SJSA1 (cell line): ENCODE results near the gene NQO2. TPM values are rescaled to one million over a fixed set of nuclear protein-coding genes. Genes with fewer than 3 reads are reported as not detected.
A peak's percentile ranks its signal among the peaks of the same experiment; 100 is the strongest.
"Not testable (repeated sequence)": the region's sequence is repeated elsewhere in the genome, so short reads cannot be mapped to it uniquely, and the experiment has no call there.

Experiments used
- DNase-seq, 2 experiments: peaks; one replicate each; pipeline ENCODE4 v3.0.0-alpha.2; 2015 to 2020; ENCODE audit warnings: low spot score in 2 of 2, low read depth in 1 of 2
- H3K27ac ChIP-seq: fragments of 250-450 bp; sonication (Bioruptor Pico); 2 replicates; pipeline ENCODE4 v1.5.1; 2020; ENCODE audit warnings: mild to moderate bottlenecking, moderate library complexity
- H3K27me3 ChIP-seq: fragments of 250-450 bp; sonication (Bioruptor Pico); replicated peaks from 2 replicates; pipeline ENCODE4 v1.5.1; 2020; ENCODE audit warnings: mild to moderate bottlenecking, moderate library complexity
- H3K36me3 ChIP-seq: fragments of 250-450 bp; sonication (Bioruptor Pico); 2 replicates; pipeline ENCODE4 v1.5.1; 2020; ENCODE audit warnings: mild to moderate bottlenecking
- H3K4me1 ChIP-seq: fragments of 250-450 bp; sonication (Bioruptor Pico); replicated peaks from 2 replicates; pipeline ENCODE4 v1.6.1; 2021; ENCODE audit warnings: mild to moderate bottlenecking
- H3K4me3 ChIP-seq: fragments of 250-450 bp; sonication (Bioruptor Pico); 2 replicates; pipeline ENCODE4 v1.5.1; 2020; ENCODE audit warnings: mild to moderate bottlenecking
- H3K9me3 ChIP-seq: fragments of 250-450 bp; sonication (Bioruptor Pico); replicated peaks from 2 replicates; pipeline ENCODE4 v1.5.1; 2020; ENCODE audit warnings: mild to moderate bottlenecking
- total RNA-seq: library from RNA; depleted of rRNA; stranded (reverse); fragments of >200 nt; shearing (Covaris generic); gene quantifications from 2 replicates; pipeline ENCODE4 v1.2.3, GENCODE V29; 2014

Gene NQO2
- total RNA-seq, 1 experiment from 2014 or later = 44.9 TPM

DNA sequence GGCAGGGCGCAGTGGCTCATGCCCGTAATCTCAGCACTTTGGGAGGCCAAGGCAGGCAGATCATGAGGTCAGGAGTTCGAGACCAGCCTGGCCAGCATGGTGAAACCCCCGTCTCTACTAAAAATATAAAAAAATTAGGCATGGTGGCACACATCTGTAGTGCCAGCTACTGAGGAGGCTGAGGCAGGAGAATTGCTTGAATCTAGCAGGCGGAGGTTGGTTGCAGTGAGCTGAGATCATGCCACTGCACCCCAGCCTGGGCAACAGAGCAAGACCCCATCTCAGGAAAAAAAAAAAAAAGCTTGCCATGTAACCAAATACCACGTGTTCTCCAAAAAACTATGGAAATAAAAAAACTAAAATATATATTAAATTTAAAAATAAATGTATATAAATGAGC is 26.5 kb upstream of the NQO2 start:
- not testable (repeated sequence) for H3K27ac ChIP-seq, H3K36me3 ChIP-seq, H3K27me3 ChIP-seq, H3K4me3 ChIP-seq, H3K9me3 ChIP-seq
- peaks cover 54% of the 10 kb centered on the region for H3K4me1 ChIP-seq
- peak in 1 of 2 experiments; percentile 17 for DNase-seq

- Histone ChIP-seq H3K4me1 (peaks cover 49% of the 10 kb centered on the region), H3K4me3 (no peak overlapping the region), H3K9me3 (0 out of 2 replicates have a peak, but pooled peaks cover 3% of the 10 kb centered on the region), H3K27me3 (no peaks in the 10 kb centered on the region), H3K36me3 (peaks cover 7% of the 10 kb centered on the region), H3K27ac (no peak overlapping the region)
- DNase-seq = peak in 1 of 2 experiments; percentile 17
Measured at GRCh38 chr6:2973676-2974075, 26.0 kb upstream of the NQO2 start.

GRCh38 chr6:2976060-2976459 is 23.6 kb upstream of the NQO2 start:
- Histone ChIP-seq H3K27ac (peak overlapping the region; percentile 52; the same call in 1 of the 2 replicates), H3K27me3 (no peaks in the 10 kb centered on the region), H3K4me3 (no peak overlapping the region), H3K4me1 (peaks cover 29% of the 10 kb centered on the region), H3K36me3 (peaks cover 4% of the 10 kb centered on the region), H3K9me3 (0 out of 2 replicates have a peak, but pooled peaks cover under 1% of the 10 kb centered on the region)
- DNase-seq = no peak

DNA sequence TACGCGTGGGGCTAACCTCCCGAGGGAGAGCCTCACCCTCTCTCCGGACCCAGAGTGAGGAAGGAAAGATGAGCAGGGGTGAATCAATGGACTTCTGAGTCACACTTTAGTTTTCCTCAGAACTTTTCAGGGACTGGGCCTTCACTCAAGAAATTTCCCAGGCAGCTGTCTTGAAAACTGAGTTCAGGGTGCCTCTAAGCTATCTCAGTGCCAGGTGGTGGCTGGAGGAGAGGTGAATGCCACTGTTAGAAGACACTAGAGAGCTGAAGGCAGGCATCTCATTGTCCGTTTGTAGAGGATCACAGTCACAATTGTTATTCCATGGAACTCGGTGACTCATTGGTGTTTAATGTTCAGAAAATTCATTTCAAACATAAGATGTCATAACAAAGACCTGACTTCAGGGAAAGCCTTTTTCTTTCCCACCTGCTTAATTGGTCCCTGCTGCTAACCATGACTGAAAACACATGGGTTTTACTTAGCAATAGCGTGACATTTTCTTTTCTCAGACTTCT is 23.1 kb upstream of the NQO2 start:
- Histone ChIP-seq H3K36me3 (peaks cover 1% of the 10 kb centered on the region; the same call in 1 of the 2 replicates), H3K4me1 (peaks cover 27% of the 10 kb centered on the region), H3K4me3 (no peak overlapping the region), H3K9me3 (no peaks in the 10 kb centered on the region), H3K27me3 (no peaks in the 10 kb centered on the region), H3K27ac (peak overlapping the region; percentile 52)
- peak; percentile 46 to 77 for DNase-seq

GRCh38 chr6:2977290-2977689 is 22.4 kb upstream of the NQO2 start:
- Histone ChIP-seq H3K36me3 (no peaks in the 10 kb centered on the region), H3K9me3 (no peaks in the 10 kb centered on the region), H3K27me3 (no peaks in the 10 kb centered on the region), H3K4me1 (peaks cover 22% of the 10 kb centered on the region), H3K27ac (peak overlapping the region; percentile 52), H3K4me3 (no peak overlapping the region)
- no peak for DNase-seq

- H3K4me1 ChIP-seq = peaks cover 16% of the 10 kb centered on the region
- no peak overlapping the region for H3K4me3 ChIP-seq
- no peak for DNase-seq
- no peak overlapping the region for H3K27ac ChIP-seq
- no peaks in the 10 kb centered on the region for H3K36me3 ChIP-seq
- no peaks in the 10 kb centered on the region for H3K9me3 ChIP-seq
- no peaks in the 10 kb centered on the region for H3K27me3 ChIP-seq
Measured at GRCh38 chr6:2977799-2978590, 21.7 kb upstream of the NQO2 start.

GRCh38 chr6:2978923-2979322 is 20.8 kb upstream of the NQO2 start:
- Histone ChIP-seq H3K4me1 (peaks cover 16% of the 10 kb centered on the region), H3K4me3 (no peak overlapping the region), H3K27me3 (no peaks in the 10 kb centered on the region), H3K36me3 (no peaks in the 10 kb centered on the region), H3K27ac (no peak overlapping the region), H3K9me3 (no peaks in the 10 kb centered on the region)
- no peak for DNase-seq

DNA sequence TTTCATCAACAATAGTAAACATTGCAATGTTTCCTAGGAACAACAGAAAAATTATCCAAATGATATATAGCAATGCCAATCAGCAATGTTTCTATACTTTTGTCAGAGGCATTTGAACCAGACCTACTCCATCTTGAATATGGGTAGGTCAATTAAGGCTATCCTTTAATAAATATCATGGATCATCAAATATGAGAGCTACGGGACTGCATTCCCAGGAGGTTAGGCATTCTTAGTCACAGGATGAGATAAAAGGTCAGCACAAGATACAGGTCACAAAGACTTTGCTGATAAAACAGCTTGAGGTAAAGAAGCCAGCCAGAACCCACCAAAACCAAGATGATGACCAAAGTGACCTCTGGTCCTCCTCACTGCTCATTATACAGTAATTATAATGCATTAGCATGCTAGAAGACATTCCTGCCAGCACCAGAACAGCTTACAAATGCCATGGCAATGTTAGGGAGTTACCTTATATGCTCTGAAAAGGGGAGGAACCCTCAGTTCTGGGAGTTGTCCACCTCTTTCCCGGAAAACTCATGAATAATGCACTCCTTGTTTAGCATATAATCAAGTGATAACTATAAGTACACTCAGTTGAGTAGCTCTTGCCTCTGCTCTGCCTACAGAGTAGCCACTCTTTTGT is 19.8 kb upstream of the NQO2 start:
- DNase-seq = no peak
- peaks cover 16% of the 10 kb centered on the region for H3K4me1 ChIP-seq

DNA sequence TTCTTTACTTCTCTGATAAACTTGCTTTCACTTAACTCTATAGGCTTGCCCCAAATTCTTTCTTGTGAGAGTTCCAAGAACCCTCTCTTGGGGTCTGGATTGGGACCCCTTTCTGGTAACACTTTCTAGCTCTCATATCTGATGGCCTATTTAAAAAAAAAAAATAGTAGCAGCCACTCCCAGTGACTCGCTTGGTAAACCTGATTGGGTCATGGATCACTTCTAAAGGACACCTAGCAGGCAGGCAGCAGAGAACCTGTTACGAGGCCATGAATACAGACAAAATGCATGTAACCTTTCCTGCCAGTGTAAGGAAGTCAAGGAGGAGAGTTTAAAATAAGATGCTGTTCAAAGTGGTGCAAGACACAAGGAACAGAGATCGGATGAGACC is 19.2 kb upstream of the NQO2 start:
- Histone ChIP-seq H3K27me3 (no peaks in the 10 kb centered on the region), H3K4me3 (no peak overlapping the region), H3K4me1 (peaks cover 16% of the 10 kb centered on the region), H3K9me3 (no peaks in the 10 kb centered on the region), H3K27ac (no peak overlapping the region), H3K36me3 (no peaks in the 10 kb centered on the region)
- DNase-seq = no peak

More for the DNA sequence above, 19.8 kb upstream of the NQO2 start:
- Histone ChIP-seq H3K27ac (no peak overlapping the region), H3K4me3 (no peak overlapping the region), H3K36me3 (no peaks in the 10 kb centered on the region), H3K27me3 (no peaks in the 10 kb centered on the region), H3K9me3 (no peaks in the 10 kb centered on the region)

- Histone ChIP-seq H3K4me1 (peaks cover 14% of the 10 kb centered on the region), H3K27ac (no peak overlapping the region)
- DNase-seq = no peak
Measured at GRCh38 chr6:2982426-2983117, 17.1 kb upstream of the NQO2 start.

DNA sequence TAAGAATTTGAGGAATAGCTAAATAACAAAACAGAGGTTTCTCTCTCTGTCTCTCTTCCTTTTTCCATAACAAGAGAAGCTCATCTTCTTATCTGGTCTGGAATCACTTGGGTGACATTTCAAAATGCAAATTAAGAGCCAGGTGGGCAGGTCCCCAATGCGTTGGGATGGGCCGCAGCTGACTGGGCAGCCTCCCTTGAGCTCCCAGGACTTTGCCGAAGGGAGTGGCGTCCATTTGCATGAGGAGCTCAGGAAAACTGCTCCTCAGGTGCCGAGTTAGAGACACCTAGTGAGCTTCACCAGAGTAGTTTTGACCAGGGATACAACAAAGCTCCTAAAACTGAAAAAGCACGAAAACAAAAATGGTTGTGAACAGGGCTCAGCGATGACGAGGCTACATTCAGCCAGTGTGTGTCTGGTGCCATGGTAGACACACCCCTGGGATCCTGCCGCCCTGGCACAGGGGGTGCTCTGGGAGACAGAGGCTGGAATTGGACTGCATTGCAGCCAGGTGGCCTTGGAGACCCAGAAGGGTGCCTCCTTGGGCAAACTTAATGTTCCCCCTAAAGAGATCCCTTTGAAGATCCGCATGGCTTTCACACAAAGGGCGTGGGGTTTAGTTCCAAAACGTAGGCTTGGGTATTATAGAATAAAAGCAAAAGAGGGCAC is 14.8 kb upstream of the NQO2 start:
- Histone ChIP-seq H3K27ac (no peak overlapping the region), H3K4me1 (peaks cover 20% of the 10 kb centered on the region), H3K27me3 (no peaks in the 10 kb centered on the region), H3K36me3 (no peaks in the 10 kb centered on the region; the same call in 1 of the 2 replicates), H3K4me3 (no peak overlapping the region), H3K9me3 (no peaks in the 10 kb centered on the region)
- DNase-seq = no peak

More at GRCh38 chr6:2982426-2983117, 17.1 kb upstream of the NQO2 start:
- no peaks in the 10 kb centered on the region for H3K9me3 ChIP-seq
- H3K36me3 ChIP-seq = no peaks in the 10 kb centered on the region
- no peak overlapping the region for H3K4me3 ChIP-seq
- no peaks in the 10 kb centered on the region for H3K27me3 ChIP-seq

GRCh38 chr6:2986722-2987221 is 12.9 kb upstream of the NQO2 start:
- Histone ChIP-seq H3K27ac (no peak overlapping the region), H3K9me3 (no peaks in the 10 kb centered on the region), H3K36me3 (no peaks in the 10 kb centered on the region; the same call in 1 of the 2 replicates), H3K27me3 (no peaks in the 10 kb centered on the region), H3K4me1 (peaks cover 20% of the 10 kb centered on the region), H3K4me3 (no peak overlapping the region)
- DNase-seq = peak in 1 of 2 experiments; percentile 38

- peaks cover 20% of the 10 kb centered on the region for H3K4me1 ChIP-seq
- no peaks in the 10 kb centered on the region; the same call in 1 of the 2 replicates for H3K36me3 ChIP-seq
- H3K9me3 ChIP-seq = no peaks in the 10 kb centered on the region
- no peaks in the 10 kb centered on the region for H3K27me3 ChIP-seq
- DNase-seq = no peak
- peak overlapping the region; percentile 67 for H3K27ac ChIP-seq
- peak overlapping the region; percentile 54 for H3K4me3 ChIP-seq
Measured at GRCh38 chr6:2988094-2988425, 11.6 kb upstream of the NQO2 start.
